ENCODE results near the gene MYOCD.

- TF ChIP-seq CTCF (IDR thresholded peaks at IDR 0.05; ENCODE audit: poor library complexity) (no peak), EZH2 (IDR thresholded peaks at IDR 0.05; ENCODE audit: borderline replicate concordance) (no peak)
Observed at GRCh38 chr17:12727076-12727760, 61.5 kb downstream of the MYOCD start.
